HUDEP-2 (cell line): Measurements from ENCODE around the gene CD34.

Experiments used
- DNase-seq, 76 experiments: peaks; one replicate each; lab custom pipeline; 2025; ENCODE audit not compliant: unreplicated experiment in 76 of 76; lab: John Stamatoyannopoulos, UW

Gene CD34

GRCh38 chr1:207901041-207901653 is 9.8 kb downstream of the CD34 start:
- DNase-seq = no peak

GRCh38 chr1:207898836-207899235 is 12.1 kb downstream of the CD34 start:
- no peak for DNase-seq

- no peak for DNase-seq
These were observed 12.7 kb downstream of the CD34 start for GRCh38 chr1:207898260-207898659.

GRCh38 chr1:207897188-207897587 is 13.7 kb downstream of the CD34 start:
- peak in 5 of 76 experiments; percentile 11 to 28 (median 12) for DNase-seq

GRCh38 chr1:207896547-207896946 is 14.4 kb downstream of the CD34 start:
- DNase-seq = no peak

- DNase-seq = no peak
These were observed 16.2 kb downstream of the CD34 start for GRCh38 chr1:207894704-207895103.

GRCh38 chr1:207893737-207894582 is 17.0 kb downstream of the CD34 start:
- no peak for DNase-seq

GRCh38 chr1:207892764-207893163 is 18.2 kb downstream of the CD34 start:
- DNase-seq = no peak

GRCh38 chr1:207891148-207891547 is 19.8 kb downstream of the CD34 start:
- no peak for DNase-seq

- no peak for DNase-seq
These were observed 20.7 kb downstream of the CD34 start for GRCh38 chr1:207890136-207890738.

GRCh38 chr1:207888652-207889051 is 22.3 kb downstream of the CD34 start:
- DNase-seq = no peak

- no peak for DNase-seq
These were observed 23.3 kb downstream of the CD34 start for GRCh38 chr1:207887542-207888201.

GRCh38 chr1:207886227-207886626 is 24.7 kb downstream of the CD34 start:
- no peak for DNase-seq

- DNase-seq = peak in 67 of 76 experiments; percentile 16 to 78 (median 61)
These were observed 25.5 kb downstream of the CD34 start for GRCh38 chr1:207885129-207886032.

GRCh38 chr1:207884266-207885029 is 26.5 kb downstream of the CD34 start:
- DNase-seq = no peak

- DNase-seq = no peak
These were observed 27.2 kb downstream of the CD34 start for GRCh38 chr1:207883660-207884250.

- DNase-seq = peak in 1 of 76 experiments; percentile 21
These were observed 27.7 kb downstream of the CD34 start for GRCh38 chr1:207883104-207883651.

- no peak for DNase-seq
These were observed 28.2 kb downstream of the CD34 start for GRCh38 chr1:207882692-207883091.

GRCh38 chr1:207878939-207879338 is 32.0 kb downstream of the CD34 start:
- DNase-seq = no peak
